Vagina (tissue), 2 donors: ENCODE results near the gene NR1H4.

Experiments used
- CTCF ChIP-seq, 3 experiments: fragments of 450-650 bp in 2 of 3; fragments of 200-600 bp in 1 of 3; sonication (generic) in 1 of 3; IDR thresholded peaks; one replicate each; pipeline ENCODE4 v1.5.1; 2017 to 2019; ENCODE audit warnings: antibody characterized with exemption in 3 of 3, mild to moderate bottlenecking in 2 of 3, moderate library complexity in 2 of 3
- POLR2A ChIP-seq, 2 donors: fragments of 450-650 bp; IDR thresholded peaks; one replicate each; pipeline ENCODE4 v1.6.1; 2017; ENCODE audit warnings: antibody characterized with exemption in 2 of 2, mild to moderate bottlenecking in 2 of 2, moderate library complexity in 2 of 2
- POLR2AphosphoS5 ChIP-seq, 2 donors: sonication (generic); formaldehyde crosslinking; IDR thresholded peaks; one replicate each; pipeline ENCODE4 v1.9.0; 2017; ENCODE audit warnings: antibody characterized with exemption in 2 of 2, mild to moderate bottlenecking in 2 of 2, low read depth in 1 of 2; ENCODE audit not compliant: insufficient read depth in 1 of 2

- TF ChIP-seq CTCF (IDR thresholded peaks at IDR 0.05) (no peak), POLR2AphosphoS5 (IDR thresholded peaks at IDR 0.05; ENCODE audit: insufficient read depth in 1 of 2, low read depth in 1 of 2) (no peak), POLR2A (IDR thresholded peaks at IDR 0.05) (no peak)
These were observed 25.8 kb downstream of the NR1H4 start for GRCh38 chr12:100499416-100499815.
